HG03103 (cell line): ENCODE results near the gene HSP90AB1.
"Not testable (repeated sequence)": the region's sequence is repeated elsewhere in the genome, so short reads cannot be mapped to it uniquely, and the experiment has no call there.

ENCODE experiments used
- ATAC-seq: cut with Tn5 transposase; IDR thresholded peaks from one replicate; pipeline ENCODE4 v1.9.1; 2021; ENCODE audit warnings: low read depth; ENCODE audit not compliant: unreplicated experiment

The HSP90AB1 gene

GRCh38 chr6:44221961-44222335, 25.0 kb upstream of the HSP90AB1 start:
- ATAC-seq: no peak

- no peak for ATAC-seq
Measured at GRCh38 chr6:44222486-44223318, 24.2 kb upstream of the HSP90AB1 start.

GRCh38 chr6:44223319-44224028, 23.4 kb upstream of the HSP90AB1 start, which contains the start of gene SLC29A1:
Gene SLC29A1, plus strand, starts transcription at chr6:44223595. Its CDS starts 3,719 bp downstream, at chr6:44227314.
- peak; percentile 48 for ATAC-seq

GRCh38 chr6:44224029-44224964, 22.6 kb upstream of the HSP90AB1 start:
- no peak for ATAC-seq

GRCh38 chr6:44224965-44225305, 22.0 kb upstream of the HSP90AB1 start:
- ATAC-seq: no peak

GRCh38 chr6:44225579-44226325, 21.1 kb upstream of the HSP90AB1 start:
- no peak for ATAC-seq

- ATAC-seq: no peak
Measured at GRCh38 chr6:44226368-44227147, 20.3 kb upstream of the HSP90AB1 start.

- no peak for ATAC-seq
Measured at GRCh38 chr6:44227148-44227793, 19.6 kb upstream of the HSP90AB1 start.

- ATAC-seq: no peak
Measured at GRCh38 chr6:44228031-44228430, 18.9 kb upstream of the HSP90AB1 start.

- ATAC-seq: no peak
Measured at GRCh38 chr6:44228433-44228832, 18.5 kb upstream of the HSP90AB1 start.

GRCh38 chr6:44228836-44229235, 18.1 kb upstream of the HSP90AB1 start:
- ATAC-seq: no peak

- ATAC-seq: no peak
Measured at GRCh38 chr6:44229376-44230033, 17.4 kb upstream of the HSP90AB1 start.

- ATAC-seq: no peak
Measured at GRCh38 chr6:44230034-44230675, 16.7 kb upstream of the HSP90AB1 start.

GRCh38 chr6:44231426-44231825, 15.5 kb upstream of the HSP90AB1 start:
- ATAC-seq: not testable (repeated sequence)

- no peak for ATAC-seq
Measured at GRCh38 chr6:44232676-44233566, 14.0 kb upstream of the HSP90AB1 start.

GRCh38 chr6:44233567-44234100, 13.3 kb upstream of the HSP90AB1 start:
- no peak for ATAC-seq
